ENCODE measurements around the gene KLHL33.

Gene KLHL33

GRCh38 chr14:20415782-20416206 is 20.2 kb downstream of the KLHL33 start:
- DNase-seq, result peak in 3 of 58 donors; percentile 5 to 53 (median 9)

- peak in 1 of 58 donors; percentile 13 for DNase-seq
These were observed 22.3 kb downstream of the KLHL33 start for GRCh38 chr14:20413744-20414082.

- DNase-seq, result peak in 55 of 58 donors; percentile 21 to 85 (median 64)
These were observed 22.9 kb downstream of the KLHL33 start, which contains the start of gene TEP1 for GRCh38 chr14:20412876-20413743. Gene TEP1 (minus strand): TSS chr14:20413501. CDS start chr14:20408439, 5,062 bp downstream.

- DNase-seq, result no peak
These were observed 23.6 kb downstream of the KLHL33 start for GRCh38 chr14:20412411-20412810.

- no peak for DNase-seq
These were observed 26.7 kb downstream of the KLHL33 start for GRCh38 chr14:20409226-20409625.

GRCh38 chr14:20403521-20403920 is 32.4 kb downstream of the KLHL33 start:
- no peak for DNase-seq

- no peak for DNase-seq
These were observed 34.9 kb downstream of the KLHL33 start for GRCh38 chr14:20400965-20401593.

GRCh38 chr14:20400589-20400964 is 35.4 kb downstream of the KLHL33 start:
- DNase-seq, result no peak

- no peak for DNase-seq
These were observed 38.5 kb downstream of the KLHL33 start for GRCh38 chr14:20397511-20397910.

- no peak for DNase-seq
These were observed 44.5 kb downstream of the KLHL33 start for GRCh38 chr14:20391505-20391904.

- no peak for DNase-seq
These were observed 47.8 kb downstream of the KLHL33 start for GRCh38 chr14:20388159-20388558.

GRCh38 chr14:20387576-20387975 is 48.4 kb downstream of the KLHL33 start:
- no peak for DNase-seq

- no peak for DNase-seq
These were observed 49.6 kb downstream of the KLHL33 start for GRCh38 chr14:20386276-20386855.

- no peak for DNase-seq
These were observed 51.1 kb downstream of the KLHL33 start for GRCh38 chr14:20384886-20385285.

GRCh38 chr14:20384321-20384720 is 51.6 kb downstream of the KLHL33 start:
- no peak for DNase-seq

GRCh38 chr14:20383636-20384035 is 52.3 kb downstream of the KLHL33 start:
- no peak for DNase-seq

- no peak for DNase-seq
These were observed 52.9 kb downstream of the KLHL33 start for GRCh38 chr14:20383032-20383431.

- no peak for DNase-seq
These were observed 53.4 kb downstream of the KLHL33 start for GRCh38 chr14:20382526-20382925.

GRCh38 chr14:20381341-20381740 is 54.6 kb downstream of the KLHL33 start:
- no peak for DNase-seq

GRCh38 chr14:20380681-20381080 is 55.3 kb downstream of the KLHL33 start:
- no peak for DNase-seq

GRCh38 chr14:20379743-20380142 is 56.2 kb downstream of the KLHL33 start:
- no peak for DNase-seq

GRCh38 chr14:20377171-20377570 is 58.8 kb downstream of the KLHL33 start:
- DNase-seq, result no peak
